Endothelial cell of umbilical vein (primary cell): ENCODE data around the gene ADARB2. TPM values are rescaled to one million over a fixed set of nuclear protein-coding genes. Genes with fewer than 3 reads are reported as not detected.

ENCODE experiments used
- BruUV-seq: library from RNA; stranded (reverse); fragments of 400-500 nt; replicated peaks from 2 replicates; lab custom pipeline; 2021; lab: Mats Ljungman, UMichigan
- CTCF ChIA-PET: fragments of 300-600, 350-600 bp; sonication (Branson Sonifier 250); formaldehyde crosslinking; loops from one replicate; lab custom pipeline; 2021; ENCODE audit warnings: antibody characterized with exemption, inconsistent platforms; lab: Charles Lee
- POLR2A ChIA-PET: fragments of 300-600, 350-600 bp; sonication (Branson Sonifier 250); formaldehyde crosslinking; loops from one replicate; lab custom pipeline; 2021; ENCODE audit warnings: antibody characterized with exemption, inconsistent platforms; lab: Charles Lee
- DNase-seq: peaks from one replicate; pipeline ENCODE4 v3.0.0-alpha.2; 2011; ENCODE audit warnings: low read depth, low spot score
- FAIRE-seq: peaks from 2 replicates; lab custom pipeline; 2011; peaks lifted over from hg19 to GRCh38; lab: Jason Lieb, UNC
- H2AFZ ChIP-seq: 2 replicates; pipeline ENCODE4 v1.6.0; 2012; ENCODE audit warnings: low read depth, low read length, control low read depth, inconsistent platforms
- H3K27ac ChIP-seq: 2 replicates; pipeline ENCODE4 v1.5.1; 2011; ENCODE audit warnings: low read depth, mild to moderate bottlenecking, control low read depth, low read length, moderate library complexity; ENCODE audit not compliant: insufficient read depth
- H3K27me3 ChIP-seq, 2 experiments: 2 replicates each; pipeline versions ENCODE4 v1.6.0 to v1.6.1; 2011; ENCODE audit warnings: low read length in 2 of 2, mixed read lengths in 1 of 2; ENCODE audit not compliant: control insufficient read depth in 2 of 2, insufficient read depth in 2 of 2
- H3K36me3 ChIP-seq, 2 experiments: 2 replicates in 1 of 2; 3 replicates in 1 of 2; pipeline ENCODE4 v1.5.1; 2011; ENCODE audit warnings: low read length in 2 of 2, mild to moderate bottlenecking in 1 of 2, moderate library complexity in 1 of 2; ENCODE audit not compliant: control insufficient read depth in 2 of 2, insufficient read depth in 2 of 2; ENCODE audit errors: extremely low read depth in 1 of 2
- H3K4me1 ChIP-seq: 3 replicates; pipeline ENCODE4 v1.5.1; 2011; ENCODE audit warnings: mild to moderate bottlenecking, low read length; ENCODE audit not compliant: control insufficient read depth, insufficient read depth; ENCODE audit errors: extremely low read depth
- H3K4me2 ChIP-seq: 2 replicates; pipeline ENCODE4 v1.6.1; 2011; ENCODE audit warnings: low read length, control low read depth, mixed read lengths; ENCODE audit not compliant: insufficient read depth
- H3K4me3 ChIP-seq, 3 experiments: fragments of 200-600 bp in 1 of 3; sonication (generic), shearing (Covaris generic) in 1 of 3; replicated peaks in 1 of 3; 2 replicates each; pipeline ENCODE4 v1.5.1; 2011 to 2016; ENCODE audit warnings: control low read depth in 3 of 3, low read length in 3 of 3, mild to moderate bottlenecking in 2 of 3, inconsistent platforms in 1 of 3, low read depth in 1 of 3, moderate library complexity in 1 of 3; ENCODE audit not compliant: insufficient read depth in 1 of 3
- H3K79me2 ChIP-seq: 2 replicates; pipeline ENCODE4 v1.6.0; 2012; ENCODE audit warnings: low read length, inconsistent platforms; ENCODE audit not compliant: control insufficient read depth, insufficient read depth
- H3K9ac ChIP-seq: replicated peaks from 2 replicates; pipeline ENCODE3; 2011; ENCODE audit warnings: low read length, control low read depth; ENCODE audit not compliant: insufficient read depth; ENCODE audit errors: extremely low read depth
- H3K9me1 ChIP-seq: replicated peaks from 3 replicates; pipeline ENCODE4 v1.6.0; 2011; ENCODE audit warnings: mild to moderate bottlenecking, low read length; ENCODE audit not compliant: control insufficient read depth, insufficient read depth; ENCODE audit errors: extremely low read depth
- H3K9me3 ChIP-seq: replicated peaks from 2 replicates; pipeline ENCODE4 v1.5.1; 2012; ENCODE audit warnings: low read length, inconsistent platforms; ENCODE audit not compliant: control insufficient read depth, insufficient read depth
- H4K20me1 ChIP-seq: replicated peaks from 2 replicates; pipeline ENCODE3; 2011; ENCODE audit warnings: mild to moderate bottlenecking, low read length; ENCODE audit not compliant: control insufficient read depth, insufficient read depth; ENCODE audit errors: extremely low read depth
- CTCF ChIP-seq, 2 donors: IDR thresholded peaks; 1 replicate in 1 of 2; 2 replicates in 1 of 2; pipeline ENCODE4 v1.5.1; 2011; ENCODE audit warnings: low read length in 2 of 2, mild to moderate bottlenecking in 2 of 2, moderate library complexity in 2 of 2, control low read depth in 1 of 2, inconsistent platforms in 1 of 2, low read depth in 1 of 2; ENCODE audit not compliant: insufficient read depth in 1 of 2; ENCODE audit errors: extremely low read depth in 1 of 2
- EZH2 ChIP-seq: IDR thresholded peaks from 2 replicates; pipeline ENCODE4 v1.6.1; 2012; ENCODE audit warnings: borderline replicate concordance, low read depth, mild to moderate bottlenecking, moderate library complexity, low read length, inconsistent platforms; ENCODE audit not compliant: severe bottlenecking
- FOS ChIP-seq: IDR thresholded peaks from 2 replicates; pipeline ENCODE4 v1.6.1; 2011; ENCODE audit warnings: mild to moderate bottlenecking, low read length, moderate library complexity, borderline replicate concordance; ENCODE audit not compliant: insufficient read depth
- GATA2 ChIP-seq: IDR thresholded peaks from 2 replicates; pipeline ENCODE4 v1.7.0; 2011; ENCODE audit warnings: low read depth, mild to moderate bottlenecking, moderate library complexity, mixed read lengths, low read length; ENCODE audit not compliant: insufficient read length, insufficient read depth
- JUN ChIP-seq: IDR thresholded peaks from 2 replicates; pipeline ENCODE4 v1.6.1; 2011; ENCODE audit warnings: borderline replicate concordance, low read depth; ENCODE audit not compliant: insufficient read length, insufficient read depth
- MAX ChIP-seq: IDR thresholded peaks from 2 replicates; pipeline ENCODE4 v1.6.1; 2011; ENCODE audit not compliant: insufficient read depth, insufficient read length
- MYC ChIP-seq: IDR thresholded peaks from one replicate; pipeline ENCODE4 v1.6.1; 2011; ENCODE audit warnings: mild to moderate bottlenecking, low read depth, low read length
- POLR2A ChIP-seq: IDR thresholded peaks from 2 replicates; pipeline ENCODE4 v1.6.1; 2012; ENCODE audit warnings: low read depth, mild to moderate bottlenecking, control low read depth, low read length
- POLR2AphosphoS5 ChIP-seq: IDR thresholded peaks from 2 replicates; pipeline ENCODE4 v1.6.1; 2012; ENCODE audit warnings: low read depth, mild to moderate bottlenecking, control low read depth, low read length, moderate library complexity; ENCODE audit not compliant: insufficient read depth
- dilution Hi-C: fragments of 300-500 bp; cut with MboI; formaldehyde crosslinking; loops from one replicate; pipeline ENCODE4 v1.15.0; 2019; ENCODE audit warnings: low sequenced_read_pairs; ENCODE audit not compliant: extremely low pct_ligation_motif_present
- intact Hi-C: fragments of 100-400 bp; cut with micrococcal nuclease; formaldehyde crosslinking; loops from one replicate; pipeline ENCODE4 v1.10.0; 2022
- polyA plus RNA-seq, 4 experiments: library from polyadenylated mRNA; depleted of rRNA in 3 of 4; stranded (reverse) in 3 of 4; unstranded in 1 of 4; fragments of >200 nt; gene quantifications; 2 replicates each; pipeline versions ENCODE4 v1.2.1 to v1.2.3, GENCODE V29; 2011 to 2012; ENCODE audit warnings: missing spikeins in 1 of 4
- total RNA-seq: library from RNA; stranded (reverse); gene quantifications from 2 replicates; pipeline ENCODE4 v1.2.3, GENCODE V29; 2021

ADARB2 gene
- total and polyA plus RNA-seq, 2 donors (not counting 3 experiments of a cell fraction or from before 2014, with no cell fraction given), result not detected

- TF ChIP-seq MYC (no peak), CTCF (IDR thresholded peaks at IDR 0.05; ENCODE audit: extremely low read depth in 1 of 2, insufficient read depth in 1 of 2, low read depth in 1 of 2, low read length in 2 of 2) (no peak), GATA2 (no peak), POLR2AphosphoS5 (no peak), POLR2A (no peak), JUN (no peak), MAX (no peak), FOS (no peak), EZH2 (no peak)
- Histone ChIP-seq H3K4me3 (no peak overlapping the region), H3K4me1 (no peaks in the 10 kb centered on the region), H3K27me3 (no peaks in the 10 kb centered on the region), H3K9me1 (no peaks in the 10 kb centered on the region), H3K4me2 (no peak overlapping the region), H3K9ac (no peak overlapping the region), H2AFZ (no peak overlapping the region), H3K36me3 (no peaks in the 10 kb centered on the region), H4K20me1 (no peaks in the 10 kb centered on the region), H3K27ac (no peak overlapping the region), H3K79me2 (no peaks in the 10 kb centered on the region), H3K9me3 (no peaks in the 10 kb centered on the region)
- intact Hi-C loops, result no loop called here
- ChIA-PET POLR2A (no interaction called here), CTCF (no interaction called here)
- dilution Hi-C loops, result no loop called here
- no TSS peak for BruUV-seq
- FAIRE-seq (no peak), DNase-seq (no peak)
Measured at GRCh38 chr10:1190052-1190395, 547.3 kb downstream of the ADARB2 start.
